DMS 273 (cell line): ENCODE measurements around the gene CELF1.

Source experiments
- DNase-seq: peaks from one replicate; lab custom pipeline; 2025; ENCODE audit not compliant: unreplicated experiment; lab: John Stamatoyannopoulos, UW

CELF1 gene

DNA sequence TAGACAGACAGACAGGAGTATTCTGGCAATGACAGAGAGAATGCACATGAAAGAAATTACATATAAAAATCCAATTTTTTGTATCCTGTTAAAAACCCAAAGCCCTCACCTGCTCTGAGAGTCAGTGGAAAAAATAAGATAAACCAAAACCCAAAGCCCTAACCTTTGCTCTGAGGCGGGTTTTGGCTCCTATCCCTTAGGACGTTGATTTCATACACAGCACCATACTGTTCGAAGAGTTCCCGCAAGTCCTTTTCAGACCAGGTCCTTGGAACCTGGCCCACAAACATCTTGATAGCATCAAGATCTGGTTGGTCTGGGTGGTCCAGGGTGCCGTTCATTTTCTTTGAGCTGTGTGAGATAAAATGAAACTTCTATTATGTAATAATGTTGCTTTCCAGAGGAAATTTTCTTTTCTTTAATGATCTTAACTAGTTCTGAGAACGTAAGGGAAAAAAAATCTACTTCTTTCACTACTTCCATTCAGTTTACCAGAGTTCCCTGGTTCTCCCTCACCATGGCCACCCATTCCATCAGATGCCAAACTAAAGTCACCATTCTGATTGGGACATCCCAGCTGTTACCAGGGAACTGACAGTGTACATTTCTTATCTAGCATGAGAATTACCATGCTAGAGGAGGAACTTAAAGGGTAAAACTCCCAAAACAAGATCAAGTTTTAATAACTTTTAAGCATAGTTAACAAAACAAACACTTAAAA lies 64.1 kb downstream of the CELF1 start:
- DNase-seq = peak; percentile 10

DNA sequence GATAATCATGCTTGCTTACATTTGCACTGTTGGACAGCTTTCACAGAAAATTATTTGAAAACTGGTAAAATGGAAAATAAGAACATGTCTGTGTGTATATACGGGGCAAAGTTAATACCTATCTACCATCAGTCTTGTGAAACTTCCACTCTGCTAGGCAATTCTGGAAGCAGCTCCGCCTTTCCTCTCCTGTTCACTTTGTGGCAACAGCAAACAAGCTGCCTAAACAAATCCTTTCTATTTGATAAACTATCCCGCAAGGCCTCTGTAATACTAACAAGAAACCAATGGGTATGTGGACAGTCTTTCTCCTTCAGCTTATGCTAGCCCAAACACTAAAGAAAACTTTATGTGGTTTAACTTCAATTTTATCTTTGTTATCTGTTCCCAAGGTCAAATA lies 64.8 kb downstream of the CELF1 start:
- DNase-seq = no peak

DNA sequence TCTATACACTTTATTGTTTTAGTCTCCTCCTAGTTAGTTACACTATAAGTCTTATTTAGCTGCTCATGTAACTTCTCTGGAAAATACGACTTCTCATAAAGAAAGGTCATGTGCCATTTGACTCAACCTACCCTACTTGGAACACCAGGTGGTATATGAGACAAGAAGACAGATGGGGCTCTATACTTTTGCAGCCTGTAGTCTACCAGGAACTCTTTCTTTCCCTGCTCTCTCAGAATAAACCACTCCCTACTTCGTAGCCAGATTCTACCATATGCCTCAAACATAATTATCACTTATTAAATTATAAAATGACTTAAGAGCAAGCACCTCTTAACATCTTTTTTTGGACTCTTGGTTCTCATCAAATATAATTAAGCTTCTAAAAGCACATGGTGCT lies 65.5 kb downstream of the CELF1 start:
- peak; percentile 12 for DNase-seq

DNA sequence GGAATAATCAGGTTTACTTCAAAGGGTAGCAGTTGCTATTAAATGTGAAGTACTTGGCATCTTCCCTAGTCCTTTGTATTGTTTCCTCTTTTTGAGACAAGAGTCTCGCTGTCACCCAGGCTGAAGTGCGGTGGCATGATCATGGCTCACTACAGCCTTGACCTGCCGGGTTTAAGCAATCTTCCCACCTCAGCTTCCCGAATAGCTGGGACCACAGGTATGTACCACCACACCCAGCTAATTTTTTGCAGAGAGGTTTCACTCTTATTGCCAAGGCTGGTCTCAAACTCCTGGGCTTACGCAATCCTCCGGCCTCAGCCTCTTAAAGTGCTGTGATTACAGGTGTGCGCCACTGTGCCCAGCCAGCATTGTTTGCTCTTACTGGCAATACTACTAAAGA lies 67.8 kb downstream of the CELF1 start:
- DNase-seq = no peak

DNA sequence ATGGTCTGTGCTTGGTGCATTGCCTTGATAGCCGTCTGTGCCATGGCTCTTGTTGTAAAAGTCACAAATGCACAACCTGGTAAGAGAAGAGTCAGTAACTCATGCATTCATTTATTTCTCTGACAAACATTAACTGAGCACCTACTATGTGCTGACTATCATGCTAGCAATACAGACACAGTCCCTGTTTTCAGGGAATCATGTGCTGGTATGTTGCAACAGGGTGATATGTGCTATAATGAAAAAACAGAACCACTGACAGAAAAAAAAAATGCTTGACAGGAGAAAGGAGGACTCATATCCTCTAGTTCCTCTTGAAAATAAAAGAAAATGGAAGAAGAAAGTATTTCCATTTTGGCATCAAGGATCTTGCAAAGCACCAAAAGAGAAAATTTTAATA lies 69.5 kb downstream of the CELF1 start:
- no peak for DNase-seq

DNA sequence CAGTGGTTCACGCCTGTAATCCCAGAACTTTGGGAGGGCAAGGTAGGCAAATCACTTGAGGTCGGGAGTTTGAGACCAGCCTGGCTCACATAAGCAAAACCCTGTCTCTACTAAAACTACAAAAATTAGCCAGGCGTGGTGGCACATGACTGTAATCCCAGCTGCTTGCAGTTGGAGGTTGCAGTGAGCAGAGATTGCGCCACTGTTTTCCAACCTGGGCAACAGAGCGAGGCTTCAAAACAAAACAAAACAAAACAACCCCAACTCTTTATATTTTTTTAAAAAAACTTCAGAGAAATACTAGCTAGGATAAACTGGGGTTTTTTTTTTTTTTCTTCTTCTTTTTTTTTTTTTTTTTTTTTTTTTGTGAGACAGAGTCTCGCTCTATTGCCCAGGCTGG lies 72.2 kb downstream of the CELF1 start:
- no peak for DNase-seq

DNA sequence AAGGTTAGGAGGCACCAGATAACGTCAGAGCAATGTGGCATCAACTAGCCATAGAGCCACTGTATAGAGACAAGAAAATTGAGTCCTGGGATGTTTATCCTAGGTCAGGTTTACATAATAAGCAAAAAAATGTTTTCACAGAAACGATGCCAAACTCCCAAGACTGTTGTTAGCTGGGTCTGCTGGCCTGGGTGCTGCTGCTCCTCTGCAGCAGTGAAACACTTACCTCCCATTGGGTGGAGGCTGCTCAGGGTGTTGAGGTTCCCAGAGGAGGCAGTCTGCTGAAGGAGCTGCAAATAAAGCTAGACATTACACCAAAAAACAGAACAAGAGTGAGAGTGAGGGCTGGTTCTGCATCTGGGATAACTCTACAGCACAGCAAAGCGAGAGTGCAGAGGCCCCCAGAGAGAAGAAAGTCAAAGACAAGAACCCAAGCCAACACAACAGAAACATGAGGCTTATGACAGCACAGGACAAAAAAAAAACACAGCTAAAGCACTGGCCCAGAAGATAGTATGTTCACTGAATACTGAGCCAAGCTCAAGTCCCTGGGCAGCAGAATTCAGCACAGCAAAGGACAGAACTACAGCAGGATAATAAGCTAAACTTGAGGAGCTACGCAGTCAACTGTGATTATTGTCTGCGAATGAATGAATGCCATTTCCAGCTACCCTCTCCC lies 74.1 kb downstream of the CELF1 start:
- DNase-seq = no peak

DNA sequence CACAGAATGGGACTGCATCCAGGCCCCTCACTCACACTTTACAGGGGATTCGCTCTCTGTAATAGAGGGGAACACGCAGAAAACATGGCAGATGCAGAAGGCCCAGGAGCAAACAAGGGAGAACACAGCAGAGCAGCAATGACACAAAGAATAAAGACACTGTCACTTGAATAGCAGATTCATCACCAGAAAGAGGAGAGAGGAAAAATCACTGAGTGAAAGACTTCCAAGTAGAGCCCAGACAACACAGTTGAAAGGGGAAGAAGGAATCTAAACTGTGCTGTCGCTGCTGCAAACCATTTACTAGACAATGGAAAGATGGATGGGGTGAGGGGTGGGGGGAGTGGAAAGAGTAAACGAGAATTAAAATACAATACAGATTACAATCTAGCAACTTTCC lies 75.2 kb downstream of the CELF1 start:
- no peak for DNase-seq

DNA sequence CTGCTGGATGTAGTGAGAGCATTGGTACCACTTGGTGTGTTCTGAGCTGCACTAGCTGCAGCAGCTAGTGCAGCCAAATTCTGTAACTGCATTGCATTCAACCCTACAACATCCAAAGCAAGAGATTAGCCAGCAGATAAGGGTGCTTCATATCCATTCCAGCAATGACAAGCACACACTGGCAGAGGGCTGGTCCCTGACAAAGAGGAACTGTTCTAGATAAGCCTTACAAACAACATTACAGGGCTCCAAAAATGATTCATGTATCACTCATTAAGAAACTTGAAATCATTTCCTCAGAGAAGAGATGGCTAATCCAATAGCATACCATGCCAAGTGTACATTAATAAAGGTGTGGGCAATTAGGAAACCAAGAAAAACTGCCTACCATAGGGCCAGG lies 75.6 kb downstream of the CELF1 start:
- DNase-seq = no peak

DNA sequence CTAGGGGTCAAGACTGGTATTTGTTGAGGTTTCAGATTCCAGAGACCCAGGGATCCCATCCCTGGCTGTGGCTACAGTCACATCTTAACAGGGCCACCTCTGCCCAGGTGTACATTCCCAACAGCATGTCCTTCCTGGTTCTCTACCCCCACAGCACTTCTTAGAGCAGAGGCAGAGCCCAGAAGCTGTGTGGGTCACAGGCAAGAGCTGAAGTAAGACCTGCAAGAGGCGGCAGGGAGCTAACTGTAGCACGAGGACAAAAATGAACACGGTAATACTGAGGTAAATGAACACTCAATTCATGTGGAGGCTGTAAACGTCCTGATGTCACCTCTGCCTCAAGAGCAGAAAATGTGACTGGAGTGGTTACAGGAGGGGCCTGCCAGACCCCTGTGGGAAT lies 82.3 kb downstream of the CELF1 start:
- no peak for DNase-seq

DNA sequence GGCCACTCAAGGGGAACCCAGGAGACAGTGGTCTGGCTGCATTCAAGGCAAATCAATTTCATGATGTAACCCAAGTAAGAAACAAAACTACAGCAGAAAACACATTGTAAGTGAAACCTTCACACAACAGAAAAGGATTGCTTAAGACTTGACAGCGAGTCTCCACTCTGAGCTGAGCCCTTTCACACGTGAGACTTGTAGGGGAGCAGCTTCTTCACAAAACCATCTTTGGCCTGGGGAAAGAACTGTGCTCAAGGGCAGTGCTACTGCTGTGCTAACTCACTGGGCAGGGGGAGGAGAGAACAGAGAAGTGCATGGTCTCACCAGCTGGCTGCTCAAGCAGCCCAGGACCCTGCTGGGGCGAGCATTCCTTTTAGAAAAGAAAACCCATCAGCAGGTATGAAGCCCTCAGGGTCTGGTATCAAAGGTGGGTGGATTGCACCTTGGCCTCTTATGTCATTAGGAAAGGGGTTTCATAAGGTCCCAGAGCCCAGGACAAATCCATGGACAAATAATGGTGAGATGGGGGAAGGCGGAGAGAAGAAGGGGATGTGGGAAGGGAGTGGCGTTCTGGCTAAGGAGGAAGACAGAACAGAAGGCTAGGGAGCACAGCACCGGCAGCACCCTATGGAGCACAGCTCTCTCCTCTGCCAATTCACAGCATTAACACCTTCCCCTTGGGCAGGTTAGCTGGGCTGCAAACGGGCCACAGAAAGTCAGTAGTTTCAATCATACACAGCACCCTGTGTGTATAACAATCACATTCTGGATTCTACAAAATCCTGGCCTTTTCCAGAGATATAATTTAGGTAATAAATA lies 83.4 kb downstream of the CELF1 start:
- DNase-seq = no peak

DNA sequence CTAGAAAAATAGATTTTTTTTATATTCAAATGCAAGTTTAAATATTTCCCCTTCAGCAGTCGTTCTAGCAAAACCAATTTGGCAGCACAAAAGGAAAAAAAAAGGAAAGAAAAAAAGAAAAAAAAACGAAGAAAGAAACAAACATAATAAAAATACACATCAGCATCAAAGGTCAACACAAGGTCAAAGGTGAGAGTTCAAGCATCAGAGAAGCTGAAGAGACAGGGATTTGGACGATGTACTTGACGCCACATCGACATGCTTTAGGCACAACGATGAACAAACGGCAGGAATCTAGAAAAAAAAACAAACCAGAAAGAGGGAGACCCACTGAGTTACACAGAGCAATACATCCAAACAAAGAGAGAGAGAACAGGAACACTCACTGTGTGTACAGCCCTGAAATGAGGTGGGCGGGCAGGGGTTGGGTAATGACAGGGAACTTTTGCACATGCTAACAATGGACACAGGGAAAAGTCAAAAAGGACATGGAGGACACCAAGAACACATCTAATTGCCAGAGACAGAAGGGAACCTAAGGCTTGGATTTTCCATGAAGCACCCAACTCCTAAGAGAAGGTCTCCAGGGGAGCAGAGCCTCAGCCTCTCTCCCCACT lies 84.2 kb downstream of the CELF1 start:
- no peak for DNase-seq

DNA sequence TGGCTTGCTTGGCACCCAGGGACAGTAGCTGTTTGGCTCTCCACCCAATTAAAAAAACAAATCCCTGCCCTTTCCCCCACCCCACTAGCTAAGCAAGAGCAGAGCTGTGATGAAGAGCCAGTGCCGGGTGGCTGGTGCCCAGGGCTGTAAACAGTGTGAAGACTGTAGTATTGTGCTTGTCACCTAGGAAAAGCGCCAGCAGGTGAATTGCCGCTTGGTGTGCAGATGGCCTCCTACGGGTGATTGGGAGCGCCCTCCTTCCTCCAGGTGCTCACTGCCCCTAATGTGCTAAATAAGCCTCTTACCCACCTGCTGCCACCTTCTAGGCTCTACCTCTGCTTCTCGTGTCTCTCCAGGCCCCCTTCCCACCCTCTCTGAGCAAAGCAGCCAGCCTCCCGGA lies 85.6 kb downstream of the CELF1 start:
- peak; percentile 21 for DNase-seq

DNA sequence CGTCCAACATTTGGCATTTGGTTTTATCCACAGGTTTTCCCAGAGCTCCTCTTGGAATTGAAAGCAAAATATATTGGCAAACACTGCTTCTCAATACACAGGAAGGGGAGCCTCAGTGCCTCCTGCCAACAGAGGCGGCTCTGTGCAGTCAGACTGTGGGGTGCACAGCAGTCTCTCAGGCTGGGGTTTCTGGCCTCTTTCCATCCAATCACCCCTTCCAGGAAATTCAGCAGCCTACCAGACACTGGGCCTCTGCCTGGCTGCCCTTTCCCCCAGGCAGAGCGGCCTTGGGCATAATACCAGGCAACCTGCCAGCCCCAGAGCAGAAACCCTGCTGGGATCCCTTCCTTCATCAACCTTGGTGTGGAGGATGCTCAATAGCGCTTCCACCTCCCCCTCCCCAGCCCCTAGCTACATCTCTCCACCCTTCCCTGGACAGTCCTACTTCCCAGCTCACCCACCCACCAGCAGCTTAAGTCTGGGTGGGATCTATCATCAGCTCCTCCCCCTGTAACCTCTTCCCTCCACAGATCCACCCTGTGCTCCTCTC lies 86.2 kb downstream of the CELF1 start:
- DNase-seq = peak; percentile 59

DNA sequence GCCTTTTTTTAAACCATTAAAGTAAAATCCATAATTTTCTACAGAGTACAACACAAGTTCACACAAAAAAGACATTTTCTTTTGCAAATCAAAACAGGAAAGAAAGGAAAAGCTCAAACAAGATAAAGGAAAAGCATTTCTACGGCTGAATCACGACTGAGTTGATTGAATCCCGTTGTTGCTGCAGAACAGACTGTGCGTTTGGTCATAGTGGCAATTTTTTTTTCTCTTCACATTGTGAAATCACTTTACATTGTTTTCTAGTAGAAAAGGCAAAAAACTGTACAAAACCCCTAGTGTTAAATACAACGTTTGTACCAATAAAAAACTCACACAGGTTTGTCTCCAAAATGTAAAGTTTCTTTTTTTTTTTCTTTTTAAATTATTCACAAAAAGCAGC lies 86.7 kb downstream of the CELF1 start:
- no peak for DNase-seq

DNA sequence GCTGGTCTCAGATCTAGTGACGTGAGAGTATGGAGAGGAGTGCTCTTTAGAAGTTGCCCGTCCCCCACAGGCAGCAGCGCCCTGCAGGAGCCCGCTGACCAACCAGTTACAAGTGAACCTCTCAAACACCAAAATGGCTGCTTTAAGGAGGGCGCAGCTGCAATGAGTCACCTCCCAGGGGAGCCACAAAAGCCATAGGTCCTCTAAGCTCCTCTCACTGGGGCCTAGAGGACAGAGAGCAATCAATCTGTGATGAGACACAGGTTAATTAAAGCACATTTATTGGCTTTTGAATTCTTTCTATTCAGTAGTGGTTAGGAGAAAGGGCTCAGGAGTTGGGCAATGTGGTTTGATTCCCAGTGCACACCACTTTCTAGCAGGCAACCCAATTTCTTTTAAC lies 88.4 kb downstream of the CELF1 start:
- DNase-seq = peak; percentile 13

DNA sequence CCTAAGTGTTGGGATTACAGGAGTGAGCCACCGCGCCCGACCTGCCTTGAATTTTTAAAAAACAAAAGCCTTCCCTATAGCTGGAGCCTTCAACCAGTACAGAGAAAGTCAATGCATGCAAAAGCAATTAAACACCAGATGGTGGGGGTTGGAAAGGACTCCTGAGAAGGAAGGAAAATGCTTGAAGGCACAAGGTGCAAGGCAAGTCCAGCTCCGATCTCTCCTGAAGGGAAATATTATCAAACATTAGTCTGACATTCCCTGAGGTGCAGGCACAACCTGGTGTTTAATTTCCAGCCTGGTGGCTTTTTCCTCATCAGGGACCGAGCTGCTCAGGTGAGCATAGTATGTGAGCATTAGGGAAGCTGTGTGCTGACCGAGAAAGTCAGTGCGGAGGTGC lies 91.1 kb downstream of the CELF1 start:
- peak; percentile 52 for DNase-seq

DNA sequence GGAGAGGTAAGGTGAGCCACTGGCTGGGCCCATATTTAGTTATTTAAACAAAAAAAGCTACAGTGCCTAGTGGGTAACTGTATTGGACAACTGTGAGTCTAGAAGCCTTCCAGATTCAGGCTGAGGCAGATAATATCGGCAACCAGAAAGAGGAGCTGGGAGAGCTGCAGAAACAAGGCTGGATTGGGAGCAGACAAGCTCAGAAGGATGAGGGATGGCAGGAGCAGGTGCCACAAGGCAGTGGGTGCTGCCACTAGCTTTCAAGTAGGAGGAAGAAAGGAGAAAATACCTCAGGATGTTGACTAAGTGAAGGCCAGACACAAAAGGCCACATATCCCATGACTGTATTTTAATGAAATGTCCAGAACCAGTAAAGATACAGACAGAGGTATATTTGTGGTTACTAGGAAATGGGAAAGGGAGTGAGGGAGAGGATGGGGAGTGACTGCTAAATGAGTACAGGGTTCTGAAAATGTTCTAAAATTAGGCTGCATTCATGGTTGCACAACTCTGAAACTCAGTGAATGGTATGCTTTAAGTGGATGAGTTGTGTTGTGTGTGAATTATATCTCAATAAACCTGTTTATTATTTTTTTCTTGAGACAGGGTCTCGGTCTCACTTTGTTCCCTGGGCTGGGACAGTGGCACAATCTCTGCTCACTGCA lies 92.2 kb downstream of the CELF1 start:
- no peak for DNase-seq

DNA sequence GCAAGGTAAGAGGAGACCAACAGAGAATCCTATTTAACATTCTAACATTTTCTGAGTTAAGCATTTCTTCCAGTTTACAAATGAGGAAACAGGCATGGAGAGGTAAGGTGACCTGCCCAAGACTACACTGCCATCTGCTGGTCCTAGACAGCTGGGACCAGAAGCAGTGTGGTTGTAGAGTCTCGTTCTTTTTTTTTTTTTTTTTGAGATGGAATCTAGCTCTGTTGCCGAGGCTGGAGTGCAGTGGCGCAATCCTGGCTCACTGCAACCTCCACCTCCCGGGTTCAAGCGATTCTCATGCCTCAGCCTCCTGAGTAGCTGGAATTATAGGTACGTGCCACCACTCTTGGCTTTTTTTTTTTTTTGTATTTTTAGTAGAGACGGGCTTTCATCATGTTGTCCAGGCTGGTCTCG lies 98.7 kb downstream of the CELF1 start:
- DNase-seq = peak; percentile 84

DNA sequence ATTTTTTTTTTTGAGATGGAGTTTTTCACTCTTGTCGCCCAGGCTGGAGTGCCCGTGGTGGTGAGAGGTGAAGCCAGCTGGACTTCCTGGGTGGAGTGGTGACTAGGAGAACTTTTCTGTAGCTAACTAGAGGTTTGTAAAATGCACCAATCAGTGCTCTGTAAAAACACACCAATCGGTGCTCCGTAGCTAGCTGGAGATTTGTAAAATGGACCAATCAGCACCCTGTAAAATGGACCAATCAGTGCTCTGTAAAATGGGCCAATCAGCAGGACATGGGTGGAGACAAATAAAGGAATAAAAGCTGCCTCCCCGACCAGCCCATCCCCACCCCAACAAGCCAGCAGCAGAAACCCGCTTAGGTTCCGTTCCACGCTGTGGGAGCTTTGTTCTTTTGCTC lies 99.6 kb downstream of the CELF1 start:
- peak; percentile 10 for DNase-seq

DNA sequence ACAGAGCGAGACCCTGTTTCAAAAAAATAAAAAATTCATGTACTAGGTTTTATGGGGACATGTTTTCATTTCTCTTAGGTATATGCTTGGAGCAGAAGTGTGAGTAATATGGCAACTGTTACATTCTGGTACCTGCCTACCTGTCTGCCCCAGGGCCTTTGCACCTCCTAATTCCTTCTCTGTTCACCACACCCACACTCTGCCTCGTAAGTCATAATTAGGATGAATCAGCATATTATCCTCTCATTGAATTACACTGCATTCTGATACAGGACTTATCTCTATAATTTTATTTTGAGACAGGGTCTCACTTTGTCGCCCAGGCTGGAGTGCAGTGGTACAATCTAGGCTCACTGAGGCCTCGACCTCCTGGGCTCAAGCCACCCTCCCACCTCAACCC lies 100.9 kb downstream of the CELF1 start:
- no peak for DNase-seq
